Measurements from ENCODE around the gene BLTP2. TPM values are rescaled to one million over a fixed set of nuclear protein-coding genes. Genes with fewer than 3 reads are reported as not detected.

Gene BLTP2
- total RNA-seq, 1 donor from 2014 or later = 259 TPM

- peak; percentile 80 for DNase-seq (ENCODE audit: low read depth)
Observed at GRCh38 chr17:28598799-28599310, 46.1 kb downstream of the BLTP2 start, which contains the start of gene SPAG5. Gene SPAG5, minus strand, starts transcription at chr17:28599025. Its CDS starts 79 bp downstream, at chr17:28598946.

- DNase-seq (ENCODE audit: low read depth) = no peak
Observed at GRCh38 chr17:28598389-28598788, 46.6 kb downstream of the BLTP2 start.

- DNase-seq (ENCODE audit: low read depth) = peak; percentile 26
Observed at GRCh38 chr17:28597606-28598383, 47.2 kb downstream of the BLTP2 start.

Other genes starting within 250 kb of the BLTP2 start
- 4.0 and 8.6 TPM in 2 replicates for gene SLC46A1, start 238.9 kb downstream of the BLTP2 start, total RNA-seq
- gene SLC13A2, start 171.5 kb downstream of the BLTP2 start, total RNA-seq = not detected in 2 replicates
- gene FOXN1, start 138.8 kb downstream of the BLTP2 start, total RNA-seq = not detected in 2 replicates
- gene UNC119, start 92.5 kb downstream of the BLTP2 start, total RNA-seq = 15.6 and 29.3 TPM in 2 replicates
- gene PIGS, start 73.6 kb downstream of the BLTP2 start, total RNA-seq = 70.0 and 114 TPM in 2 replicates
- 26.7 and 40.6 TPM in 2 replicates for gene ALDOC, start 68.3 kb downstream of the BLTP2 start, total RNA-seq
- 3.3 and 12.5 TPM in 2 replicates for gene SPAG5, start 46.1 kb downstream of the BLTP2 start, total RNA-seq
- 6.1 and 7.1 TPM in 2 replicates for gene RSKR, start 31.0 kb downstream of the BLTP2 start, total RNA-seq
- 60.7 and 82.5 TPM in 2 replicates for gene SDF2, start 16.7 kb upstream of the BLTP2 start, total RNA-seq
- 22.1 and 92.6 TPM in 2 replicates for gene SUPT6H, start 17.0 kb upstream of the BLTP2 start, total RNA-seq
- gene PROCA1, start 66.7 kb upstream of the BLTP2 start, total RNA-seq = 0.17 and 1.1 TPM in 2 replicates
- gene RAB34, start 72.7 kb upstream of the BLTP2 start, total RNA-seq = 131 and 208 TPM in 2 replicates
- gene RPL23A, start 74.8 kb upstream of the BLTP2 start, total RNA-seq = 540 and 600 TPM in 2 replicates
- 8.1 and 18.2 TPM in 2 replicates for gene TLCD1, start 81.1 kb upstream of the BLTP2 start, total RNA-seq
- 2.4 and 5.6 TPM in 2 replicates for gene NEK8, start 83.6 kb upstream of the BLTP2 start, total RNA-seq
- 63.8 and 103 TPM in 2 replicates for gene TRAF4, start 98.9 kb upstream of the BLTP2 start, total RNA-seq
- gene FAM222B, start 197.6 kb upstream of the BLTP2 start, total RNA-seq = 1.4 and 14.9 TPM in 2 replicates
- gene ERAL1, start 209.9 kb upstream of the BLTP2 start, total RNA-seq = 25.7 and 42.8 TPM in 2 replicates

Data from renal cortical epithelial cell (primary cell).